NCI-H1048 (cell line): ENCODE results near the gene HOXB5.

Experiments used
- DNase-seq: peaks from one replicate; lab custom pipeline; 2025; lab: John Stamatoyannopoulos, UW

Gene HOXB5

GRCh38 chr17:48615963-48616716 lies 22.6 kb upstream of the HOXB5 start:
- DNase-seq, result no peak

- no peak for DNase-seq
Observed at GRCh38 chr17:48615047-48615962, 21.7 kb upstream of the HOXB5 start, which contains the start of gene HOXB8. TSS of gene HOXB8 (minus strand) at chr17:48615292. CDS start at chr17:48614704, 588 bp downstream.

- no peak for DNase-seq
Observed at GRCh38 chr17:48613862-48614694, 20.5 kb upstream of the HOXB5 start.

- DNase-seq, result no peak
Observed at GRCh38 chr17:48612854-48613691, 19.5 kb upstream of the HOXB5 start.

GRCh38 chr17:48612456-48612853 lies 18.9 kb upstream of the HOXB5 start:
- DNase-seq, result no peak

GRCh38 chr17:48611681-48612455 lies 18.3 kb upstream of the HOXB5 start:
- DNase-seq, result no peak

- DNase-seq, result no peak
Observed at GRCh38 chr17:48611213-48611612, 17.6 kb upstream of the HOXB5 start.

- no peak for DNase-seq
Observed at GRCh38 chr17:48610282-48611211, 17.0 kb upstream of the HOXB5 start, which contains the start of gene HOXB7. TSS of gene HOXB7 (minus strand) at chr17:48611017. CDS start at chr17:48610918, 99 bp downstream.

GRCh38 chr17:48609759-48610281 lies 16.2 kb upstream of the HOXB5 start:
- no peak for DNase-seq

- no peak for DNase-seq
Observed at GRCh38 chr17:48609033-48609432, 15.5 kb upstream of the HOXB5 start.

GRCh38 chr17:48608494-48608834 lies 14.9 kb upstream of the HOXB5 start:
- no peak for DNase-seq

- DNase-seq, result no peak
Observed at GRCh38 chr17:48606892-48607614, 13.5 kb upstream of the HOXB5 start.

- DNase-seq, result no peak
Observed at GRCh38 chr17:48605991-48606891, 12.7 kb upstream of the HOXB5 start.

GRCh38 chr17:48605409-48605919 lies 11.9 kb upstream of the HOXB5 start:
- no peak for DNase-seq

GRCh38 chr17:48604770-48605329 lies 11.3 kb upstream of the HOXB5 start, which contains the start of gene HOXB6:
TSS of gene HOXB6 (minus strand) at chr17:48604986. CDS start at chr17:48598150, 6,836 bp downstream.
- no peak for DNase-seq

GRCh38 chr17:48603959-48604769 lies 10.6 kb upstream of the HOXB5 start:
- no peak for DNase-seq
